Keratinocyte (primary cell): Measurements from ENCODE around the gene SYMPK. TPM values are rescaled to one million over a fixed set of nuclear protein-coding genes. Genes with fewer than 3 reads are reported as not detected.

ENCODE experiments used
- DNase-seq: peaks from one replicate; pipeline ENCODE4 v3.0.0-alpha.2; 2011; ENCODE audit warnings: low read depth, missing footprints, low spot score
- FAIRE-seq: peaks from 2 replicates; lab custom pipeline; 2011; peaks lifted over from hg19 to GRCh38; lab: Jason Lieb, UNC
- H2AFZ ChIP-seq: 2 replicates; pipeline ENCODE4 v1.6.0; 2012; ENCODE audit warnings: low read length, control low read depth, inconsistent platforms; ENCODE audit not compliant: control insufficient read depth
- H3K27ac ChIP-seq: 2 replicates; pipeline ENCODE4 v1.5.1; 2011; ENCODE audit warnings: low read length; ENCODE audit not compliant: control insufficient read depth, insufficient read depth
- H3K27me3 ChIP-seq: 3 replicates; pipeline ENCODE4 v1.6.0; 2011; ENCODE audit warnings: low read length; ENCODE audit not compliant: control insufficient read depth, insufficient read depth; ENCODE audit errors: extremely low read depth
- H3K36me3 ChIP-seq, 2 experiments: 2 replicates in 1 of 2; 3 replicates in 1 of 2; pipeline ENCODE4 v1.5.1; 2011; ENCODE audit warnings: low read length in 2 of 2, mild to moderate bottlenecking in 1 of 2; ENCODE audit not compliant: control insufficient read depth in 2 of 2, insufficient read depth in 2 of 2; ENCODE audit errors: extremely low read depth in 1 of 2
- H3K4me1 ChIP-seq: 3 replicates; pipeline ENCODE4 v1.5.1; 2011; ENCODE audit warnings: low read length; ENCODE audit not compliant: control insufficient read depth, insufficient read depth; ENCODE audit errors: extremely low read depth
- H3K4me2 ChIP-seq: 3 replicates; pipeline ENCODE4 v1.6.0; 2011; ENCODE audit warnings: low read depth, low read length; ENCODE audit not compliant: control insufficient read depth, insufficient read depth; ENCODE audit errors: extremely low read depth
- H3K4me3 ChIP-seq, 3 experiments: fragments of 200-600 bp in 1 of 3; sonication (generic) in 1 of 3; 2 replicates in 2 of 3; 3 replicates in 1 of 3; pipeline ENCODE4 v1.5.1; 2011 to 2016; ENCODE audit warnings: low read length in 3 of 3, mild to moderate bottlenecking in 3 of 3, control low read depth in 2 of 3, inconsistent platforms in 1 of 3, low read depth in 1 of 3, mixed read lengths in 1 of 3, mixed run types in 1 of 3, moderate library complexity in 1 of 3; ENCODE audit not compliant: control insufficient read depth in 2 of 3, insufficient read depth in 2 of 3; ENCODE audit errors: extremely low read depth in 1 of 3
- H3K79me2 ChIP-seq: 2 replicates; pipeline ENCODE4 v1.6.0; 2012; ENCODE audit warnings: low read length; ENCODE audit not compliant: control insufficient read depth, insufficient read depth
- H3K9ac ChIP-seq: 3 replicates; pipeline ENCODE4 v1.6.0; 2011; ENCODE audit warnings: low read length; ENCODE audit not compliant: control insufficient read depth, insufficient read depth; ENCODE audit errors: extremely low read depth
- H3K9me1 ChIP-seq: 3 replicates; pipeline ENCODE4 v1.6.0; 2011; ENCODE audit warnings: low read length; ENCODE audit not compliant: control insufficient read depth, insufficient read depth; ENCODE audit errors: extremely low read depth
- H3K9me3 ChIP-seq: 2 replicates; pipeline ENCODE4 v1.5.1; 2012; ENCODE audit warnings: low read depth, low read length; ENCODE audit not compliant: control insufficient read depth
- H4K20me1 ChIP-seq: 3 replicates; pipeline ENCODE4 v1.6.0; 2011; ENCODE audit warnings: low read length; ENCODE audit not compliant: control insufficient read depth, insufficient read depth; ENCODE audit errors: extremely low read depth
- CTCF ChIP-seq, 3 experiments: IDR thresholded peaks in 1 of 3; conservative IDR thresholded peaks in 1 of 3; optimal IDR thresholded peaks in 1 of 3; 2 replicates in 2 of 3; 3 replicates in 1 of 3; pipeline versions ENCODE3 to v1.5.1; 2011; ENCODE audit warnings: low read length in 3 of 3, mild to moderate bottlenecking in 3 of 3, moderate library complexity in 2 of 3, control low read depth in 1 of 3, inconsistent platforms in 1 of 3; ENCODE audit not compliant: insufficient read depth in 2 of 3; ENCODE audit errors: extremely low read depth in 1 of 3
- EZH2 ChIP-seq: IDR thresholded peaks from one replicate; pipeline ENCODE4 v1.6.1; 2012; ENCODE audit warnings: inconsistent platforms, mild to moderate bottlenecking, low read length, moderate library complexity
- dilution Hi-C: fragments of 300-500 bp; cut with MboI; formaldehyde crosslinking; loops from one replicate; pipeline ENCODE4 v1.7.0; 2020; ENCODE audit warnings: low sequenced_read_pairs; ENCODE audit not compliant: extremely low pct_ligation_motif_present
- polyA plus RNA-seq, 5 experiments: library from polyadenylated mRNA; depleted of rRNA in 3 of 5; stranded (reverse) in 3 of 5; stranded (forward) in 1 of 5; unstranded in 1 of 5; fragments of >200 nt; gene quantifications; 1 replicate in 1 of 5; 2 replicates in 3 of 5; 3 replicates in 1 of 5; pipeline versions ENCODE4 v1.2.1 to v1.2.3, GENCODE V29; 2011 to 2012; ENCODE audit warnings: missing spikeins in 2 of 5, low read depth in 1 of 5, low replicate concordance in 1 of 5

The SYMPK gene
- polyA plus RNA-seq, 1 donor (not counting 4 experiments of a cell fraction or from before 2014, with no cell fraction given): 56.0 TPM

GRCh38 chr19:45790942-45791341 lies 72.0 kb downstream of the SYMPK start:
- no peak overlapping the region for H3K4me3 ChIP-seq

GRCh38 chr19:45789035-45789786 lies 73.7 kb downstream of the SYMPK start:
- Histone ChIP-seq H3K9ac (no peak overlapping the region), H3K79me2 (peaks cover 19% of the 10 kb centered on the region), H3K4me3 (no peak overlapping the region), H3K4me1 (peaks cover 9% of the 10 kb centered on the region), H3K27ac (no peak overlapping the region), H3K36me3 (peaks cover 8 to 42% of the 10 kb centered on the region in 2 experiments), H3K9me3 (no peaks in the 10 kb centered on the region), H3K27me3 (no peaks in the 10 kb centered on the region), H3K9me1 (no peaks in the 10 kb centered on the region), H2AFZ (no peak overlapping the region), H3K4me2 (no peak overlapping the region), H4K20me1 (peaks cover 4% of the 10 kb centered on the region)
- TF ChIP-seq EZH2 (no peak), CTCF (optimal IDR thresholded peaks at IDR 0.05 in 1 of 3, IDR thresholded peaks at IDR 0.05 in 1 of 3, conservative IDR thresholded peaks at IDR 0.05 in 1 of 3; ENCODE audit: extremely low read depth in 1 of 3, insufficient read depth in 2 of 3, low read length in 3 of 3) (no peak)
- FAIRE-seq (no peak), DNase-seq (no peak)
- dilution Hi-C loops: no loop called here

More at GRCh38 chr19:45790942-45791341, 72.0 kb downstream of the SYMPK start:
- Histone ChIP-seq H3K27me3 (no peaks in the 10 kb centered on the region), H3K9ac (no peak overlapping the region), H3K79me2 (peaks cover 19% of the 10 kb centered on the region), H2AFZ (no peak overlapping the region), H3K27ac (no peak overlapping the region), H3K9me3 (no peaks in the 10 kb centered on the region), H4K20me1 (no peaks in the 10 kb centered on the region), H3K4me2 (peak overlapping the region; percentile 88), H3K4me1 (peaks cover 9% of the 10 kb centered on the region), H3K36me3 (peaks cover 4 to 33% of the 10 kb centered on the region in 2 experiments), H3K9me1 (no peaks in the 10 kb centered on the region)
- no peak for TF ChIP-seq EZH2
- TF ChIP-seq CTCF (optimal IDR thresholded peaks at IDR 0.05 in 1 of 3, IDR thresholded peaks at IDR 0.05 in 1 of 3, conservative IDR thresholded peaks at IDR 0.05 in 1 of 3; ENCODE audit: extremely low read depth in 1 of 3, insufficient read depth in 2 of 3, low read length in 3 of 3): no peak
- DNase-seq (no peak), FAIRE-seq (no peak)
- dilution Hi-C loops: no loop called here
